GM19238 (cell line): ENCODE results near the gene ARMCX2.
A peak's percentile ranks its signal among the peaks of the same experiment; 100 is the strongest.
"Not testable (repeated sequence)": the region's sequence is repeated elsewhere in the genome, so short reads cannot be mapped to it uniquely, and the experiment has no call there.

Experiments
- DNase-seq: peaks from one replicate; pipeline ENCODE4 v3.0.0; 2011; ENCODE audit warnings: low spot score; ENCODE audit not compliant: insufficient read length

Gene ARMCX2

DNA sequence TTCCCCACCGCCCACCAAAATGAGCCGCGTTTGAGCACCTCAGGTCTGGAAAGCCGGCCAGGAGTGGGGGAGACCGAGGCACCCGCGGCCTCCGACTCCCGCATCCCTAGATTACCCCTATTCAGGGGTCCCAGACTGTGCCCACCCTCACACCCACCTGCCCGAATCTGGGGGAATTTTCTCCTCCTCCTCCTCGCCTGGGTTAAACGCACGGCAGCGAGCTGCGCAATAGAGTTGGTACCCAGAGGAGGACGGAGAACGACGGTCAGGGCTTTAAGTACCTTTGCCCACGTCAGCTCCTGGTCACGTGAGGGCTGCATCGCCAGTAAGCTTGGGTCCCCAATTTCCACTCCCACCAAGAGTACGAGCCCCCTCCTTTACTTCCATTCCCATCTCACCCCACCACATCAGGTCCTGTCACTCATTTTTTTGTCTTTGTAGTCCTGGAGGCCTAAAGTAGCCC, at the start of gene ARMCX2:
Gene ARMCX2, minus strand, starts transcription at position 250 of the 463 bp plus-strand sequence. CDS start 2,262 bp downstream, outside the sequence.
- DNase-seq = no peak

DNA sequence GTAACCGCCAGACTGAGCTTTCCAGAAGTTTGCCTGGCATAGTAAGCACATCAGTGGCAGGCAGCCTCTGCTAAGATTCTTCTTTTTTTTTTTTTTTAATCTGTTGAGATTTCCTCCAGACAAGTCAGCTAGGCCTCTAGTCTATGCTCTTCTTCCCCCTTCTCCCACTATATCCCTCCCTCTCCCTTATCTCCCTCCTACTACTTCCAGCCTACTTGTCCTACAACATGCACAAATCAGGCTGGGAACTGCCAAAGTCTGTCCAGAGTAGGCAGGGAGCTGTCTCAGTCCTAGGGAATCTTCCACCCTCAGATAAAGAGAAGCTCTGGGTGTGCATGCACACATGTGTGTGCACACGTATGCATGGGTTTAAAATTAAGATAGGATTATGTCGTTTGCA, 49.7 kb upstream of the ARMCX2 start:
- DNase-seq = no peak

DNA sequence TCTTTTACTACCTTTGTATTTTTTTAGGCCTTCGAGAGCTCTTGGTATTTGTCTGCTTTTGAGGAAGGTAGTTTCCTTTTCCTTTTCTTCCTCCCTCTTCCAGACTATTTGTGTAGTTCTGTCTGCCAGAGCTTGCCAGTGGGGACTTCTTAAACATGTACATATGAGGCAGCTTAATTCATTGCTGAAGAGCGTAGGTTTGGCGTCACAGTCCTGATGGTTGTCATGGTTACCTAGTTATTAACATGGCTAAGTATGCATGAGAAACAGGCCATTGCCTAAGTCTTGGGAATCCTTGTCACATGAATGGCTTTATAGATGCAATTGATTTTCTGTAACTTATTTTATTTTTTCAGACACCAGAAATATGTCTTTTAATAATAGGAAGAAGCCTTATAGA, 48.5 kb upstream of the ARMCX2 start:
- DNase-seq = no peak

DNA sequence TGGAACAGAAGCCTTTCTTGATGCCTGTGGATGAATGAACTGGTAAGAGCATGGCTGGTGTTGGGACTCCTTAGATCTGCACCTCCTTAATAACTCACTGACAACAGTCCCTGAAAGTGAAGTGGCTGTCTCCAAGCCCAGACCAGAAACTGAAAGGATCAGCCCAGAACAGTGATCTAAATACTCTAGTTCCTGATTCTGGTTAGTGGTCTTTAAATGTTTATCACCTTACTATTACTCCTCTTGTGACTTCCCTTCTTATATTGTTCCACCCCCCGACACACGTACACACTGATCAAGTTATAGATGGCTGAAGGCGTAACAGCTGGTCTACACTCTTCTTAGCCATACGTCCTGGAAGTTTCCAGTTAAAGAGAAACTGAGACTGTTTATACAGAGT, 33.8 kb upstream of the ARMCX2 start:
- no peak for DNase-seq

DNA sequence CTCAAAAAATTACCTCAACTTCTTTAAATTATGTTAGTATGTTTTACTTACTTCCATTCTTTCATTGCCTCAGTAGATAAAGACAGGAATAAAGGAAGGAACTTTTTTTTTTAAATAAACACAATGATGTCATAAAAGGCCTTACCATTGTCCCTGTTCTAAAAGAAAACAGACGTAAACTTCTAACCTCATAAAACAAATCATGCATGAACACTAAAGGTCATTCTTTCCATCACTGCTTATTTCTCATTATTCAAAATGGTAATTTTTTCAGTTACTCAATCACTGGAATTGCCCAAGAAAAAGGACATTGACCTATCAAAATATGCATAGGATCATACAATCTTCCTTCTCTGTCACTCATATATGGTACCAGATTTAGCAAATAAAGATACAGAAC, 32.2 kb upstream of the ARMCX2 start:
- no peak for DNase-seq

DNA sequence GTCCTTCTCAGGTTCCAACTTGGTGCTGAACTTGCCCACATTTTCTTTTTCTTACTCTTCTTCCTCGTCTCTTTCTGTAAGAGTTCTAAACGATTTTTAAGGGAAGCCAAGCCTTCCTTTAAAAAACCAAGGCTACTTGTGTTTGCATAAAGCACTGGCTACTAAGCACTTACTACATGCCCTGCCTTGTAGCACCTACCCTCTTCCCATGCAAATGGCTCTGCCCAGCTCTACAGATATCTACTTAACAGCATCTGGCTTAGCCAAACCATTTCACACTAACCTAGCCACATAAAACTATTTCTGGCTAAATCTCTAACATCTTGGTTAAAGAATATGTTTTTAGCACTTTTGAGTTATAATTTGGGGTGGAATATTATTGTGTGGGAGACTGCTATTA, 26.9 kb upstream of the ARMCX2 start:
- DNase-seq = no peak

DNA sequence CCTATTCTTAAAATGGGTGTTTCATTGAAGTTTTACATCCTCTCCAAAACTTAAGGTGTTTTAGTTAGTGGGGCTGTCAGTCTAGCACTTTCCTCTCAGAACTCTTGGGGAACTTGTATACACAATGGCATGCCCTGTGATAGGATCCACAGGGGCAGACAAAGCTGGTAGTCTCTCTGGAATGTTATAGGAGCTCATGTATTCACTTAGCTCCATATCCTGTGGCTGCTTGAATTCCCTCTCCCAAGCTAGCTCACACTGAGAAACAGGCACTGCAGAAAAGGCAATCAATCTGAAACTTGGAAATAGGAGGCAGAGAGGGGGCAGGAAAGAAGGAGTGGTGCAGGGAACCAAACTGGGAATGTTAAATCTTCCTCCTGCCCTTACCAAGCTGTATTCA, 26.3 kb upstream of the ARMCX2 start:
- no peak for DNase-seq

DNA sequence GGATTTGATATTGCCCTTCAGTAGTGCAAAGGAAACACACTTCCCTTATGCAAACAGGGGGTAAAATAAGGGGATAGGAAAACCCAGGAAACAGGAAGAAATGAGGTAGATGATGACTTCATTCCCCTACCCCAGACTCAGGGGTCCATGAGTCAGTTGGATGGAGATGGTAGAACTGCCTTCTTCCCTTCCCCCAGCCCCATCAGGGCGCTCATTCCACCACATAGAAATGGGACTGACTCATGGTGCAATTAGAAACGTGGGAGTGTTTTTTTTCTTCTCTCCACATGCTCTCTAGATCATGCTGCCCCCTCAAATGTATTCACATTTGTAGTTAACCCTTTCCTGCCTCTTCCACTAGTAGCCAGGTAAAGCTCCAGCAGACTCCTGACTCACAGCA, 23.1 kb upstream of the ARMCX2 start:
- no peak for DNase-seq

DNA sequence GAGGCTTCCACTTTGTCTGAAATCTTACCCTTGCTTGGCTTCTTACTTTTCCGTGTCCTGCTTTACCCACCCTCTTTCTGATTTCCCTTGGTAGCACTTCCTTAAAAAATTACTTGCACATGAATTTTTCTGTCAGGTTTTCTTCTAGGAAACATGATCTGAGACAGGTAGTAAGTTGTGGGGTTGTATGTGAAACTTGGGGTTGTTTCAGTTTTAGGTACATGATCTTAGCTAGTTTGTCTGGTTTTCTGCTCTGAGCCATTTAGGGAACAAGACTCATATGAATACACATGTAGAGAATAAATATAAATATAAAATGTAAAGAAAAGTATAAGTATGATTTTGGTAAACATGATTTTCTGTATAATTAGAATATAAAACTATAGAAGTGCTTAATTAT, 17.4 kb upstream of the ARMCX2 start:
- no peak for DNase-seq

DNA sequence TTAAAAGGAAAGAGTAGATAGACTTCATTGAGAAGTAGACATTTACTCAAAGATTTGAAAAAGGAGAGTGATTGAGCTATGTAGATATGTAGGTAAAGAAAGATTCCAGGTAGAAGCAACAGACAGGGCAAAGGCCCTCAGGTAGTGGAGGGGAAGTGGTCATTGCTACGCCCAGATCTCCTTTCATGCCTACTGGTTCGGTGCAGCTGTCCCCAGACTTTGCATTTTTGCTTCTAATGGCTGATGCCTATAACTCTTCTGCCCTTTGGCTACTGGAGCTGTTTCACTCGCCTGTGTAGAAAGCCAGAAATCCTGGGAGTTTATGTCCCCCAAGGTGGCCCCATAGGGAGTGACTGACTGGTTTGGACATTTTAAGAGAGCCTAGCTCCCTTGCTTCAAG, 16.9 kb upstream of the ARMCX2 start:
- DNase-seq = no peak

DNA sequence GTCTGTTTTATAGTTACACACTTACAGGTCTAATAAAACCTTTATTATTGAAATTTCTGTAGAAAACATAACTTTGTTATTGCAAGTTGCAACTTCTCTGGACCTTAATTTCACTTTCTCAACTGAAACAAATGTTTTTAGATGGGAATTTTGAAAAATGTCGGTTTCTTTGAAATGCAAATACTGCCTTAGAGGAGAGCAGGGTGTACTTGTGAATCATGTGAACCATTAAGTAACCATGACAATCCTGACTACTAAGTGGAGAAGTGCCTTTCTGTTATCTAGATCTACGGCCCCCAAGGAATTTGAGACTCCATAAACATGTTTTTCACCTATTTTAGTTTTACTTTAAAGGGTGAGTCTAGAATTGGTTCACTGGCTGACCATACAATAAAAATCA, 8.5 kb upstream of the ARMCX2 start:
- no peak for DNase-seq

DNA sequence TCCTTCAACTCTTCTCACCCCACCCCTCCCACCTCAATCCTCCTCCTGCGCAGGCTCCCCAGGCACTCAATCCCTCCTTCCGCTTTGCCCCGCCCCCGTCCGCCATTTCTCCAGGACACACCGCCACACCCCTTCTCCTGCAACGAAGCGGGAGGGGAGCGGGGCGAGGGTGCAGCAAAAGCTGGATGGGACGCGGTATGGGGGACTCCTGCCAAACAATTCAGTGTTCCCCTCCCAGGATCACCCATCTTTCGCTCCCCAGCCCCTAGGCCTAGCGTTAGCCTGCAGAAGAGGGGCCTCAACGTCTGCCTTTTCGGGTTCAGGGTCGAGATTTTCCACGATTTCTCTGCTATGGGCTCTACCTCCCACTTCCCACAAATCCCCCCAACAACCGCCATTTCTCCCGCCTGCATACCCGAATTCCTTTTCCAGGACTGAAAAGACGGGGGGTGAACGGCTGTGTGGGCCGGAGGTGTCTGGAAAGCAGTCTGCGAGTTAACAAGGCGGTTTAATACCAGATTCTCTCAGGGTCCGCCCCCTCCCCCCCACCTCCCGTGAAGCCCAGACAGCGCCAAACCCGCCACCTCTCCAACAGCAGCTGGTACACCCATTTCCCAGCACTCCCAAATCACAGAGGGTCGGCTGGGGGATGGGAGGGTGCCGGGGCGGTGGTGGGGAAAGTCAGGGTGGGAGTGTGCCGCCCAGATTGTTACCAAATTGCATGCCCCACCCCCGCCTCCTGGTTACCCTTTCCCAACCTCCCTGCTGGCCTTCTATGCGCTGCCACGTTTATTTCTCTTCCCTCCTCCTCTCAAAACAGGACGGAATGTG, 774 bp downstream of the ARMCX2 start:
- DNase-seq = no peak

DNA sequence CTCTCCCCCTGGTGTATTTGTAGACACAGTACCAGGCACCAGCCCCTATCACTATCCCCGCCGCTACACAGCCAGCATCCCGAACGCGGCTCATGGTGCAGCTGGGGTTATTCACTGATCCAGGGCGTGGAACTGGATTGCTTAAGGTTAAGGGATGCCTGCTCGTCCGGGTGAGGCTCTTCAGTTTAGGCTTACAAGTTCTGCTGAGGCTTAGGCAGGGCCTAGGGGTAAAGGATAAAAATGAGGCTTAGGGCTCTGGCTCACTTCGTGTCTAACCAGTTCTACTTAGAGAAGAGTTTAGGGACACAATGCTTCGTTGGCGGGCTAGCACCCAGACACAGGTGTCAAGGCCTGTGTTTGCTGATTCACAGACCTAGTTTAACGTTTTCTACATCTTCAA, 2.2 kb downstream of the ARMCX2 start:
- no peak for DNase-seq

DNA sequence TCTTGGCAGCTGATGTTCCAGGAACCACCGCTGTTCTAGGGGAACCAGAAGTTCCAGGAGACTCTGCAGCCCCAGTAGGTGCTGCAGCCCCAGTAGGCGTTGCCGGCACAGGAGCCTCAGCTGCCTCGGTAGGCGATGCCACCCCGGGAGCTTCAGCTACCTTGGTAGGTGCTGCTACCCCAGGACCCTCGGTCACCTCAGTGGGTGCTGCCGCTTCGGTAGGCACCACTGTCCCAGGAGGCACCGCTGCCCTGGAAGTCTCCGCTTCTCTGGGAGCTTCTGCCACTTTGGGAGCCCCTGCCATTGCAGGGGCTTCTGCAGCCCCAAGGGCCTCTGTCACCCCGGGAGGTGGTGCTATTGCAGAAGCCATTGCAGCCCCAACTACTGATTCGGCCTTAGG, 2.8 kb downstream of the ARMCX2 start:
- no peak for DNase-seq

DNA sequence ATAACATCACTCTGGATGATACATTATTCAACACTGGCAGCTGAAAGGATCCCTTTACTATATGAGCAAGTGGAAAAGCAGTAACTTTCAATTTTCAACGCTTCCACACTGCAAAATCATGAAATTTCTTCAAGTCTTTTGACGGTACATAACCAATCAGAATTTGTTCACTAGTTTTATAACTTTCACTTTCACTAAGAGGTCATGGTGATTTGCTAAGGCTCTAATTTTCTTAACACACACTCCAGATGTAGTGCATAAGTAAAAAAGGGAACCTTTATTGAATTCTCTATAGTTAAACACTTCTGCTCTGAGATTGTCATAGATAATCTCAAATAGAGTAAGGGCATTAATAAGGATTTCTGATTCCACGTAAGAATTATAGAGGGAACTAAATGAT, 4.1 kb downstream of the ARMCX2 start:
- DNase-seq = no peak

DNA sequence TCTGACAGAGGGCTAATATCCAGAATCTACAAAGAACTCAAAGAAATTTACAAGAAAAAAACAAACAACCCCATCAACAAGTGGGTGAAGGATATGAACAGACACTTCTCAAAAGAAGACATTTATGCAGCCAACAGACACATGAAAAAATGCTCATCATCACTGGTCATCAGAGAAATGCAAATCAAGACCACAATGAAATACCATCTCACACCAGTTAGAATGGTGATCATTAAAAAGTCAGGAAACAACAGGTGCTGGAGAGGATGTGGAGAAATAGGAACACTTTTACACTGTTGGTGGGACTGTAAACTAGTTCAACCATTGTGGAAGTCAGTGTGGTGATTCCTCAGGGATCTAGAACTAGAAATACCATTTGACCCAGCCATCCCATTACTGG, 11.9 kb downstream of the ARMCX2 start:
- DNase-seq = not testable (repeated sequence)

DNA sequence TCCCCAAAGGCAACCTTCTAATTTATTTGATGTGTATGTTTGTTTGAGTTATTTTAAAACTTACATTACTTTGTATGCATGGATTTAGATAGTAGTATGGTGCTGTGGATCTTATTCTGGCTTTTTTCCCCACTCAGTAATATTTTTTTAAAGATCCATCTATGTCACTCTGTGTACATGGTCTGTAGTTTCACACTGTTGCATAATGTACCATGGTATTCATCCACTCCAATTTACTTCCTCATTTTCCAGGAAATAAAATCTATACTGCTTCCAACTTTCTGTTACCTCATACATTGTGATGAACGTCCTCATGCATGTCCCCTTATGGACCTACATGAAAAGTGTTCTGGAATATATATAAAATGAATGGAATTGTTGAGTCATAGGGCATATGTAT, 17.6 kb downstream of the ARMCX2 start:
- DNase-seq = no peak

DNA sequence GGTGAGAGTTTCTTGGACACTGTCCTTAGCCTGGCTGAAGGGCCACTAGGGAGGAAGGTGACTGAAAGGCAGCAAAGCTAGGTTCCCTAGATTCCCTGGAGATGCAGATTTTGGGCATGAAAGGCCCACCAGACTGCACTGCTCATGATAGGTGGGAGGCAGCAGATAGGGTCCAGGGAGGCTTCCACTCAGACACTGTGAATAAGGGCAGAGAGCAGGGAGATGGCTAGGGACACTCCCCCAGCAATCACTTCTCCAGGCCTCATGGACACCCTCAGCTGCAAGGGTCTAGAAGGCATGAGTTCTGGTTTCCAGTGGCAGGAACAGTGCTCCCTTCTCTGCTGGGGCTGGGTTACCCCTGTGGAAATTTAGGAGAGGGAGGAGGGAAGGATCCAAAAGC, 20.1 kb downstream of the ARMCX2 start:
- DNase-seq = no peak

DNA sequence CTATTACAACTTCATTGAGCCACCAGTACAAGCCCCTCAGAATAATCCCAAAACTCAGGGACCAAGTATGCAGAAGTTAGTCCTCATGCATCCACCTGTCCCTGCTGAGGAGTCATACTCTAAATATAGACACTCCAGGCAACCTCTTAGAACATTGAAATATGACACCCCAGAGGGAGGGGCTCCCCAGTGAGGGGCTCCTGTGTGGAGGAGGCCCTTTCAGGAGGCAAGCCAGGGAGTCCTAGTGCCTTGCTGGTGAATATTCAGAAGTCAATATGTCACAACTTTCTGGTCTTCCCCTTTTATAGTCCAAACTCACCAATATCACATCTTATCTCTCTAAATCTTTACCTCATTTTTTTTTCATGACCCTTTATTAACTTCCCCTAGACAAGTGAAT, 40.3 kb downstream of the ARMCX2 start:
- DNase-seq = no peak

DNA sequence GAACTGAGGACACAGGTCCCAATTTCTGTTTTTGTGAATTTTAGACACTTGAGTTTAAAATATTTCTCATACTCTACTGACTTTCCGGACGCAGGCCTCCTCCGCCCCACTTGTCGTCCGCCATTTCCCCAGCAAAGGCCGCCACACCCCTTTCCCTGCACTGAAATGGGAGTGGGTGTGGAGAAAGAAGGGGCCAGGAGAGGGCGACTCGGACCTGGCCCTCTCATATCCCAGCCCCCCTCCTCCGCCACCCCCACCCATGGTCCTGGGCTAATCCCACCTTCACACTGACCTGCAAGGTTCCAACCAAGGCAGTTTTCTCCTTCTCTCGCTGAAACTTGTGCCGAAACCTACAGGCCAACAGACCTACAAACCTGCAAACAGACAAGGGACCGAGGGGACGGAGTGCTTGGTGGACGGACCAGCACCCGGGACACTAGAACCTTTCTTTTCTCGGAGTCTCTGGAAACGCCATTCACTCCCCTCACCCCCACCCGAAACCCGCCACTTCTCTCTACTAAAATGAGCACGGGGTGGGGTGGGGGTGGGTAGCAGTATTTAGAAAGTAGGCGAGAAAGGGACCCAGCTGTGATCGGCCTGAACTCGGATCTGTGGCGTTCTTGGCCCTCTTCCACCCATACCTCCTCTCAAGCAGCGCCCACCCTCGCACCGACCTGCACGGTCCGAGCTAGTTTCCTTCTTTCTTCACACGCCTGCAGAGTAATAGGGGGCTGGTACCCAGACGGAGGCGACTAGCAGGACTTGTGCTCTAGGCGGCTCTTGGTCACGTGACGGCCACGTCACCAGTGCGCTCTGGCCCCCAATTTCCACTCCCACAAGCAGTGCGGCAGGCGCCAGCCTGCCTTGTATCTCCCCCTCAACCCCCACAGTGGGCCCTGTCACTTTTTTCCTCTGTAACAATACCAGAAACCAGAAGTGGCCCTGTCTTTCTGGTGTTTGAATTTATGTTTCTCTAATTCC, 42.1 kb downstream of the ARMCX2 start, which contains the start of gene ARMCX6:
Gene ARMCX6, minus strand, starts transcription at position 790 of the 981 bp plus-strand sequence. CDS start 1,380 bp downstream, outside the sequence.
- peak; percentile 55 for DNase-seq

DNA sequence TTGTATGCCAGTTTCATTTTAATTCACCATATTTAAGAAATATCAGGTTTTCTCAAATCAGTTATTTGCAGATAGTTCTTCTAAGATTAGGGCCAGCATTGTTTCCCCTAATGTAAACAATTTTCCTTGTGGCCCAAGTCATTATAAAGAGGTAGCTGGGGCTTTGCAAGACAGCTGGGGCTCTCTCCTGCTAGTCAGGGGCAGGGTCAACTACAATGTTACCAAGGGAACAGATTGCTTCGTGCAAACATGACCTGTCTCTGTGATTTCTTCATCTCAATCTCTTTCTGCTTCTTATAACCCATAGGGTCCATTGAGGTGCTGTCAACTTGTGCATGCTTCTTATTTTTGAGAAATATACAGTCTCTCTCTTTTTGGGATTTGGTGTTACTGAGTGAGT, 53.9 kb downstream of the ARMCX2 start:
- no peak for DNase-seq
